Endothelial cell (in vitro differentiated cells): ENCODE results near the gene ABHD4. TPM values are rescaled to one million over a fixed set of nuclear protein-coding genes. Genes with fewer than 3 reads are reported as not detected.

Experiments used
- DNase-seq: peaks from one replicate; pipeline ENCODE4 v3.0.0; 2021; ENCODE audit warnings: low spot score
- H3K27ac Mint-ChIP-seq: one replicate; pipeline ENCODE4 v1.8.0; 2021; ENCODE audit warnings: mixed read lengths, inconsistent platforms; ENCODE audit not compliant: unreplicated experiment
- H3K27me3 Mint-ChIP-seq: one replicate; pipeline ENCODE4 v1.8.0; 2021; ENCODE audit warnings: mild to moderate bottlenecking, moderate library complexity, mixed read lengths, inconsistent platforms; ENCODE audit not compliant: unreplicated experiment
- H3K36me3 Mint-ChIP-seq: one replicate; pipeline ENCODE4 v1.8.0; 2021; ENCODE audit warnings: mild to moderate bottlenecking, low read depth, mixed read lengths, inconsistent platforms; ENCODE audit not compliant: unreplicated experiment
- H3K4me1 Mint-ChIP-seq: one replicate; pipeline ENCODE4 v1.8.0; 2021; ENCODE audit warnings: mild to moderate bottlenecking, mixed read lengths, inconsistent platforms; ENCODE audit not compliant: unreplicated experiment
- H3K4me3 Mint-ChIP-seq: one replicate; pipeline ENCODE4 v1.8.0; 2021; ENCODE audit warnings: mild to moderate bottlenecking, mixed read lengths, inconsistent platforms; ENCODE audit not compliant: unreplicated experiment
- H3K9me3 Mint-ChIP-seq: one replicate; pipeline ENCODE4 v1.8.0; 2021; ENCODE audit warnings: mixed read lengths, inconsistent platforms; ENCODE audit not compliant: unreplicated experiment
- total RNA-seq: library from RNA; stranded (reverse); fragmentation: NEBNext Ultra II Directional; extraction: Animal tissue kit (Norgen Biotek cat#: 25700); gene quantifications from one replicate; pipeline ENCODE4 v1.2.1, GENCODE V29; 2021; ENCODE audit not compliant: unreplicated experiment
- TF ChIP-seq, protein P1 (sequence below): fragments of 200-600 bp; sonication (generic); IDR thresholded peaks from one replicate; pipeline ENCODE4 v1.5.0; 2021; ENCODE audit warnings: antibody characterized with exemption; ENCODE audit not compliant: unreplicated experiment

The ABHD4 gene
- total RNA-seq, 1 donor from 2014 or later, result 77.7 TPM

DNA sequence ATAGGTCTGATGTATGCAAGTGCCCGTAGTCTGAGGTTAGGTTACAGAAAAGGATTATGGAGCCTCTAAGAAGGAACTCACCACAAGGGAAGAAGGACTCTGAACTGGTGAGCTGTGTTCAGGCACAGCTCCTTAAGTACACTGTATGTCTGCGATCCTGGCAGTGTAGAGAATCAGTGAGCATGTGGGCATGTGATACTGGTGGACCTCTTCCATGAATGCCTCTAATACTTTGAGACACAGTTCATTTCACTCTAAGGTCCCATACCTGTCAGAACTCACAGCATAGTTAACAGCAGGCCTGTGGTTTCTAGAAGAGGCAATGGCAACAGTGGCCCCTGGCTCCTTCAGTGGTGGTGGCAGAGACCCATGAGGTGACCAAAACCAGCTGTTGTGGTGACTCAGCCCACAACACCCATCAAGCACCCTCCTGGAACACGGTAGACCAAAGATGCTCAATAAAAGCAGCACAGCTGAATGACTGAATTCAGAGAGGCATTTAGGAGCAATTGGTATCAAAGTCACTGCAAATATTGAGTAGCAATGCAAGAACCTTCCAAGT, 52.9 kb downstream of the ABHD4 start:
- TF ChIP-seq, protein P1, sequence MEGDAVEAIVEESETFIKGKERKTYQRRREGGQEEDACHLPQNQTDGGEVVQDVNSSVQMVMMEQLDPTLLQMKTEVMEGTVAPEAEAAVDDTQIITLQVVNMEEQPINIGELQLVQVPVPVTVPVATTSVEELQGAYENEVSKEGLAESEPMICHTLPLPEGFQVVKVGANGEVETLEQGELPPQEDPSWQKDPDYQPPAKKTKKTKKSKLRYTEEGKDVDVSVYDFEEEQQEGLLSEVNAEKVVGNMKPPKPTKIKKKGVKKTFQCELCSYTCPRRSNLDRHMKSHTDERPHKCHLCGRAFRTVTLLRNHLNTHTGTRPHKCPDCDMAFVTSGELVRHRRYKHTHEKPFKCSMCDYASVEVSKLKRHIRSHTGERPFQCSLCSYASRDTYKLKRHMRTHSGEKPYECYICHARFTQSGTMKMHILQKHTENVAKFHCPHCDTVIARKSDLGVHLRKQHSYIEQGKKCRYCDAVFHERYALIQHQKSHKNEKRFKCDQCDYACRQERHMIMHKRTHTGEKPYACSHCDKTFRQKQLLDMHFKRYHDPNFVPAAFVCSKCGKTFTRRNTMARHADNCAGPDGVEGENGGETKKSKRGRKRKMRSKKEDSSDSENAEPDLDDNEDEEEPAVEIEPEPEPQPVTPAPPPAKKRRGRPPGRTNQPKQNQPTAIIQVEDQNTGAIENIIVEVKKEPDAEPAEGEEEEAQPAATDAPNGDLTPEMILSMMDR, result no peak
- H3K27me3 Mint-ChIP-seq, result no peaks in the 10 kb centered on the region
- H3K36me3 Mint-ChIP-seq, result no peaks in the 10 kb centered on the region
- no peaks in the 10 kb centered on the region for H3K9me3 Mint-ChIP-seq
- H3K4me3 Mint-ChIP-seq, result no peak overlapping the region
- DNase-seq, result no peak
- H3K27ac Mint-ChIP-seq, result no peak overlapping the region
- H3K4me1 Mint-ChIP-seq, result no peaks in the 10 kb centered on the region

DNA sequence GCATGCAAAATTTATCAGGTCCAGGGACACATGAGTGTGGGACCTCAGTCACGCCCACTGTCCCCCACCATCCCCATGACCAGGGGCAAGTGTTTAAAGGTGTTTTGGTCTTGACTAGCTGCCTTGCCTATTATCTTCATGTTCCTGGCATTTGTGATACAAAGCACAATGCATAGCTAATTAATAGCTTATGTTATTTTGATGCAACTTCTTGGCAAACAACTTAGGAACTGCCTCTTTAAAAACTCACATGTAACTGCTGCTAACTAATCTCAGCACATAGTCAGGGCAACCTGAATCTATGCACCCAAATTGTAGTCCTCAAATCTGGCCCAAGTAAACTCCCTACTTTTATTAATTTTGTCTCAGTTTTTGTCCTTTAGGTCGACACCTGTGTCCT, 53.5 kb downstream of the ABHD4 start:
- no peak for DNase-seq
- H3K9me3 Mint-ChIP-seq, result no peaks in the 10 kb centered on the region
- H3K4me3 Mint-ChIP-seq, result no peak overlapping the region
- peaks cover 4% of the 10 kb centered on the region for H3K4me1 Mint-ChIP-seq
- TF ChIP-seq, protein P1, result no peak
- no peaks in the 10 kb centered on the region for H3K27me3 Mint-ChIP-seq
- no peaks in the 10 kb centered on the region for H3K36me3 Mint-ChIP-seq
- no peak overlapping the region for H3K27ac Mint-ChIP-seq

DNA sequence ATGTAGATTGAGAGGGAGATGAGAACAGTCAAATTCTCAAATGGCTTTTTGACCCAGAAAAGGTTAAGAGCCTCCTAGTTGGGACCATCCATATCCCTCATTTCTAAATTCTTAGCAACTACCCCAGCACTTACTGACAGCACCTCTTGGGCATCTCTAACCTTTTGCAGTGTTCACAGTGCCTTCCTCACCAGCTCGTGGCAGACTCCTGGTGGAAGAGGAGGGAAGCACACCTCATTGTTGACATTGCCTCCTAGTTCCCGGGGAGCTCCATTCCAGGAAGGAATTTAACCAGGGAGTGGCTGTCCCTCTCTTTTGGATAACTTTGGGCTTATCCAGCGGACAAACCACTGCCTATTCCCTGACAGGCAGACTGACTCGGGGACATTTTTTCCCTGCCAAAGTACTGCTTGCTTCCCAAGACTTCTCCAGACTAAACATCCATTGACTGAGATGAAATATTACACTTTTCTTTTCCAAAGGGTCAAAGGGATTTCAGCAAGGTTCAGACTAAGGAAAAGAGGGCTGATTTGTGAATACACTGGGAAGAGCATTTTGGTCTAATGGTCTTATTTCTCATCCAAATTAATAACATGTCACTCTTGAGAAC, 55.0 kb downstream of the ABHD4 start:
- DNase-seq, result peak; percentile 79
- Mint-ChIP-seq H3K4me3 (no peak overlapping the region), H3K36me3 (no peaks in the 10 kb centered on the region), H3K27ac (no peak overlapping the region), H3K9me3 (no peaks in the 10 kb centered on the region), H3K4me1 (peaks cover 4% of the 10 kb centered on the region), H3K27me3 (no peaks in the 10 kb centered on the region)
- TF ChIP-seq, protein P1, result peak; percentile 86

DNA sequence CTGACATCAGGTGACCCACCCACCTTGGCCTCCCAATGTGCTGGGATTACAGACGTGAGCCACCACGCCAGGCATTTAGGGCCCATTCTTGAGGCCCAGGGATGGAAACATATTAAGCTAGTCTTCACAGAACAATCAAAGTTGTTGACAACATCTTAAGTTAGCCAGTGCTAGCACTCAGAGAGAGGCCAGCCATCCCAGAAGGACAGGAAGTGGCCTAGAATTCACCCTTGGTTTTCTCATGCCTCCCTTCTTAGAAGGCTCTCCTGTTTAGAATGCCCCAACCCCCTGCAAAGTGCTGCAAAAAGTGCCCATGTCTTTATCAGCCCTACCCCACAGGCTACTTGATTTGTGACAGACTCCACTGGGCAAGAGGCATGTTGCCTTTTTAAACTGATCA, 58.1 kb downstream of the ABHD4 start:
- Mint-ChIP-seq H3K4me3 (no peak overlapping the region), H3K27me3 (no peaks in the 10 kb centered on the region), H3K27ac (no peak overlapping the region), H3K4me1 (peaks cover 4% of the 10 kb centered on the region), H3K9me3 (no peaks in the 10 kb centered on the region), H3K36me3 (no peaks in the 10 kb centered on the region)
- no peak for DNase-seq
- TF ChIP-seq, protein P1, result no peak

DNA sequence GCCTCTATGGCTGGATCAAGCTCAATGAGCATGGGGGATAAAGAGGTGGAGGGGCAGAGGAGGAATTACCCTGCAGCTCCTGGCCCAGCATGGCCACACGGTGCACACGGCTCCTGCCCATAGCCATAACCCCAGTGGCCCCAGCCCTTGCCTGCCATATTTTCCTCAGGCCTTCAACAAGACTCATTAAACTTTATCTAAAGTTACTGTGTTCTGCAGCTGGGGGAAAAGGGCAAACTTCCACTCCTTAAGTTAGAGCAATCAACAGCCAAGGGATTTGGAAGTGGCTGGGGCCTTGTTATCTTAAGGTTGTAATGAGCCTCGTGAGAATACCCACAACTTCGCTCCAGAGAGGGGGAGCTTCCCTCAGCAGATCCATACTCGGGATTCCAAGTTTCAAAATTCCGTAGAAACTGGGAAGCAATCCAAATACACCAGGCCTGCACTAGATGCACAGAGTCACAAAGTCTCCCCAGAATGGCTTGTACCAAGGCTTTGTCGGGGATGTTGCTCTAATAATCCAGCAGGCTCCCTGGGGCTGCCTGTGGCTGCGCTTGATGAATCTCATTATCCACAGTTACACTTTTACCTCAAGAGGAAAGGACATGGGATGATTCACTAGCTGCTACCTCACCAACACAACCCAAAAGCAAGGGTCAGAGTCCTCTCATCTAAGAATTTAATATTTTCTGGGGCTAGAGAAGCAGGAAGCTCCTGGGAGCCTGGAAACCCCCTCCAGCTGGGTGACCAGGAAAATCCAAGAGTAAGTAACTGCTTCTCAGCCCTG, 59.0 kb downstream of the ABHD4 start:
- H3K27ac Mint-ChIP-seq, result no peak overlapping the region
- H3K9me3 Mint-ChIP-seq, result no peaks in the 10 kb centered on the region
- H3K4me1 Mint-ChIP-seq, result peaks cover 4% of the 10 kb centered on the region
- TF ChIP-seq, protein P1, result no peak
- no peak for DNase-seq
- H3K27me3 Mint-ChIP-seq, result no peaks in the 10 kb centered on the region
- H3K4me3 Mint-ChIP-seq, result no peak overlapping the region
- no peaks in the 10 kb centered on the region for H3K36me3 Mint-ChIP-seq
